Cardiac muscle cell (in vitro differentiated cells and primary cell): ENCODE results near the gene MSS51. TPM values are rescaled to one million over a fixed set of nuclear protein-coding genes. Genes with fewer than 3 reads are reported as not detected.

Experiments
- DNase-seq, 2 donors: peaks; one replicate each; pipeline versions ENCODE4 v3.0.0 to v3.0.0-alpha.2; 2010 to 2017; ENCODE audit warnings: low read depth in 1 of 2, low spot score in 1 of 2
- H3K27ac ChIP-seq: fragments of 200-600 bp; sonication (generic); 2 replicates; pipeline ENCODE4 v1.5.1; 2016
- H3K27me3 ChIP-seq: fragments of 200-600 bp; sonication (generic); 2 replicates; pipeline ENCODE4 v1.6.0; 2016; ENCODE audit warnings: control low read depth
- H3K36me3 ChIP-seq: fragments of 200-600 bp; sonication (generic); 2 replicates; pipeline ENCODE4 v1.5.1; 2016; ENCODE audit warnings: control low read depth
- H3K4me1 ChIP-seq: fragments of 200-600 bp; sonication (generic); 2 replicates; pipeline ENCODE4 v1.8.1; 2017; ENCODE audit warnings: low read depth, mild to moderate bottlenecking, mixed run types
- H3K4me3 ChIP-seq: fragments of 200-600 bp; sonication (generic); 2 replicates; pipeline ENCODE4 v1.5.1; 2016; ENCODE audit warnings: mild to moderate bottlenecking
- H3K9me3 ChIP-seq: fragments of 200-600 bp; sonication (generic); 2 replicates; pipeline ENCODE4 v1.5.1; 2017; ENCODE audit warnings: low read depth, mild to moderate bottlenecking, control low read depth
- polyA plus RNA-seq: library from polyadenylated mRNA; unstranded; fragments of >200 nt; fragmentation: Nextera tagmentation; extraction: Ambion mirVana; gene quantifications from 2 replicates; pipeline ENCODE4 v1.2.1, GENCODE V29; 2016
- total RNA-seq: library from RNA; depleted of rRNA; stranded (reverse); fragments of >200 nt; gene quantifications from 2 replicates; pipeline ENCODE4 v1.2.3, GENCODE V29; 2016
- TF ChIP-seq, protein P1 (sequence below): IDR thresholded peaks from 2 replicates; pipeline ENCODE4 v1.5.1; 2012; ENCODE audit warnings: low read depth, mild to moderate bottlenecking, low read length

The MSS51 gene
- total RNA-seq (3.6 and 3.9 TPM in 2 replicates), polyA plus RNA-seq (2.1 and 3.5 TPM in 2 replicates)

DNA sequence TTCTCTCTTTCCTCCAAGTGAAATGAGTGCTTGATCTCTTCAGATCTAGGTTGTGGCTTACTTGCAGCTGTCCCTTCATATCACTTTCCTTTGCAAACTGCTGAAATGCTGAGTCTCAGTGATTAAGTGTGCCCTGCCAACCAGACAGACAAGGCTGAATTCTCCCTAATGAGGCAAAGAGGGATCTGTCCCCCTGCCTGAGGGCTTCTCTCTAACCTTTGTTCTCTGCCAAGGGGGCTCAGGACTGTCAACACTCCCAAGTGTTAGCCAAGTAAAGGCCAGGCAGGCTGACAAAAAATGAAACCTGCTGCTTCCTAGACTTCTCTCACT is at the start of gene MSS51:
Gene MSS51 (minus strand): TSS at position 24 of the 330 bp plus-strand sequence. CDS start 5,277 bp downstream, outside the sequence.
- Histone ChIP-seq H3K4me3 (no peak within 1 kb of the TSS), H3K4me1 (peaks cover 26% of the 10 kb centered on the region), H3K27ac (peak within 1 kb of the TSS; percentile 40), H3K36me3 (peaks cover 15% of the 10 kb centered on the region), H3K27me3 (no peaks in the 10 kb centered on the region), H3K9me3 (no peaks in the 10 kb centered on the region)
- peak in 1 of 2 donors; percentile 94 for DNase-seq
- TF ChIP-seq, protein P1, sequence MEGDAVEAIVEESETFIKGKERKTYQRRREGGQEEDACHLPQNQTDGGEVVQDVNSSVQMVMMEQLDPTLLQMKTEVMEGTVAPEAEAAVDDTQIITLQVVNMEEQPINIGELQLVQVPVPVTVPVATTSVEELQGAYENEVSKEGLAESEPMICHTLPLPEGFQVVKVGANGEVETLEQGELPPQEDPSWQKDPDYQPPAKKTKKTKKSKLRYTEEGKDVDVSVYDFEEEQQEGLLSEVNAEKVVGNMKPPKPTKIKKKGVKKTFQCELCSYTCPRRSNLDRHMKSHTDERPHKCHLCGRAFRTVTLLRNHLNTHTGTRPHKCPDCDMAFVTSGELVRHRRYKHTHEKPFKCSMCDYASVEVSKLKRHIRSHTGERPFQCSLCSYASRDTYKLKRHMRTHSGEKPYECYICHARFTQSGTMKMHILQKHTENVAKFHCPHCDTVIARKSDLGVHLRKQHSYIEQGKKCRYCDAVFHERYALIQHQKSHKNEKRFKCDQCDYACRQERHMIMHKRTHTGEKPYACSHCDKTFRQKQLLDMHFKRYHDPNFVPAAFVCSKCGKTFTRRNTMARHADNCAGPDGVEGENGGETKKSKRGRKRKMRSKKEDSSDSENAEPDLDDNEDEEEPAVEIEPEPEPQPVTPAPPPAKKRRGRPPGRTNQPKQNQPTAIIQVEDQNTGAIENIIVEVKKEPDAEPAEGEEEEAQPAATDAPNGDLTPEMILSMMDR: no peak

DNA sequence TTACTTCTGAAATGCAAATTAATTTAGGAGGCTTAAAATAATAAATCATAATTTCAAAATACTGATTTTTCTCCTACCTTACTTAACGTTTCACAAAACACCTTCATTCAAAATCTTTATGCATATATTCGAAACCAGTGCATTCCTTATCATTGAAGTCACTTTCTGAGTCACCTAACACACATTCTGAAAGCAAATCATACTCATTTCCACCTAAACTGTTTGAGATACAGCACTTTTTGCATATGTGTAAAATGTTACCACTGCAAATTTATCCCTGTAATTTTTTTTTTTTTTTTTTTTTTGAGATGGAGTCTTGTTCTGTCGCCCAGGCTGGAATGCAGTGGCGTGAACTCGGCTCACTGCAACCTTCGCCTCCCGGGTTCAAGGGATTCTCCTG is 46.8 kb upstream of the MSS51 start:
- peaks cover 25% of the 10 kb centered on the region for H3K36me3 ChIP-seq
- H3K27me3 ChIP-seq: no peaks in the 10 kb centered on the region
- DNase-seq: peak in 1 of 2 donors; percentile 27
- TF ChIP-seq, protein P1: no peak
- H3K4me1 ChIP-seq: no peaks in the 10 kb centered on the region
- no peak overlapping the region for H3K4me3 ChIP-seq
- no peaks in the 10 kb centered on the region for H3K9me3 ChIP-seq
- no peak overlapping the region for H3K27ac ChIP-seq

DNA sequence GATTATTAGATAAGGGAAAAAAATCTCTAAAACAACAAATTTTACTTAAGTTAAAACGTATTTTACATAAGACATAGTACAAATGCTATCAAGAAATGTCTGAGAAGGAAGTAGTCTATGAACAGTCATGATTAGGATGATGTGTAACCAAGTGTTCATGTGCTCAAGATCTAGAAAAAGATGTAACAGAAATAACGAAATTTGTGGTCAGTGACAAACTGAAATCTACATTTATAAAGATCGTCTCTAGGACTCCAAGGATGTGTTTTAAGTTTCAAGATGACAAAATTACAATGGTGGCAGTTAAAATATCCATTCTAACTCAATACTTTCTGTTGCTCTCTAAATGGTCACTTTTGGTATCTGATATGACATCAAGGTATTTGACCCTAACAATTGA is 45.3 kb upstream of the MSS51 start:
- Histone ChIP-seq H3K4me3 (no peak overlapping the region), H3K4me1 (no peaks in the 10 kb centered on the region), H3K27me3 (no peaks in the 10 kb centered on the region), H3K27ac (no peak overlapping the region), H3K9me3 (no peaks in the 10 kb centered on the region), H3K36me3 (peaks cover 35% of the 10 kb centered on the region)
- DNase-seq: no peak
- TF ChIP-seq, protein P1: no peak

DNA sequence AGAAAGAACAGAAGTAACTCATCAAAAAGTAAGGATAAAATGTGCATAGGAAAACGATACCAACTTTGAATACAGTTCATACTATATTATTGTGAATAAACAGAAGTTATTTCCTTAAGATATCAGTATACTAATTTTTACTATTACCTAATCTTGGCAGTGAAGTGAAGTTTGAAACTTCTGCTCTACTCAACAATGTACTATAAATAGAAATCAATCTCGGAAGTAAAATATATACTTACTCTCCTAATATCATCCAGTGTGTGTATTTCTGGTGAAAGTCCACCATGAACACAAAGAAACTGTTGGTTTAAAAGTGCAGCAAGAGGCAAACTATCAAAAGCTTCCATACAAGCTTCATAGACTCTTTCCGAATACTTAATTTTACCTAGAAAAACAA is 37.9 kb upstream of the MSS51 start:
- no peaks in the 10 kb centered on the region for H3K27me3 ChIP-seq
- no peak overlapping the region for H3K4me3 ChIP-seq
- H3K4me1 ChIP-seq: peaks cover 34% of the 10 kb centered on the region
- DNase-seq: no peak
- TF ChIP-seq, protein P1: no peak
- no peak overlapping the region for H3K27ac ChIP-seq
- peaks cover 45% of the 10 kb centered on the region for H3K36me3 ChIP-seq
- no peaks in the 10 kb centered on the region for H3K9me3 ChIP-seq

DNA sequence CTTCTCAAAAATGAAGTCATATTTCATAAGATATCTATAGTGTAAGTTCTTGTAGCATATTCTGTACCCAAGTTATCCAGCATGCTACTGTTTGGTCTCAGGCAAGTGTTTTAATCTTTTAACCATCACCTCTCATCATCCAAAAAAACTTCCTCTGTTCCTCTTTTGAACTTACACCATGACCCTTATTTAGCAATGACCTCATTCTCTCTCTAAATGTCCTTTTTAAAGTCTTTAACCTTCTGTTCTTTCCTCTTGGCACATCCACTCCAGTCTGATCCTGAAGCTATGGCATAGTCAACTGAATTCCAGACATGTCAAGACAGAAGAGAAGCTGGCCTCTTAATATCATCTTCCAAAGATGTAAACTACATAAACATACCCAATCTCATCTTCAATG is 36.2 kb upstream of the MSS51 start:
- DNase-seq: no peak
- Histone ChIP-seq H3K36me3 (peaks cover 34% of the 10 kb centered on the region), H3K27ac (peak overlapping the region; percentile 27), H3K27me3 (no peaks in the 10 kb centered on the region), H3K9me3 (no peaks in the 10 kb centered on the region), H3K4me3 (no peak overlapping the region), H3K4me1 (peaks cover 34% of the 10 kb centered on the region)
- TF ChIP-seq, protein P1: no peak

DNA sequence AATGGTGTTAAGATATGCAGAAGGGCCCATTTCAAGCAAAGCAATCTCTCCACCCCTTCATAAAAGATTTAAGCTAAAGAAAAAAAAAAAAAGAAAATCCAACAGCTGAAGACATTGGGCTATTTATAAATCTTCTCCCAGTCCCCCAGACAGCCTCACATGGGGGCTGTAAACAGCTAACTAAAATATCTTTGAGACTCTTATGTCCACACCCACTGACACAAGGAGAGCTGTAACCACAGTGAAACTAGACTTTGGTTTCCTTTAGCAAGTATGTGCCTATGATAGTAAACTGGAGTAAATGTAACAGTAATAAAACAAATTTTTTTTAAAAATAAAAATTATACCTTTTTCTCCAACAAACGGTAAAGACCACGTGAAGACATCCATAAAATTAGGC is 33.8 kb upstream of the MSS51 start:
- Histone ChIP-seq H3K27ac (no peak overlapping the region), H3K36me3 (peaks cover 22% of the 10 kb centered on the region), H3K27me3 (no peaks in the 10 kb centered on the region), H3K9me3 (no peaks in the 10 kb centered on the region), H3K4me3 (no peak overlapping the region), H3K4me1 (peaks cover 34% of the 10 kb centered on the region)
- DNase-seq: peak in 1 of 2 donors; percentile 18
- TF ChIP-seq, protein P1: no peak
